Adrenal gland (tissue), 5 donors: ENCODE data around the gene KRTAP5-4.

Source experiments
- POLR2A ChIP-seq, 2 donors: fragments of 450-650 bp; IDR thresholded peaks; one replicate each; pipeline ENCODE4 v1.6.1; 2017; ENCODE audit warnings: antibody characterized with exemption in 2 of 2, mild to moderate bottlenecking in 2 of 2, moderate library complexity in 1 of 2
- TF ChIP-seq, protein P1 (sequence below), 6 experiments: fragments of 450-650 bp in 4 of 6; fragments of 200-600 bp in 2 of 6; sonication (generic) in 1 of 6; IDR thresholded peaks; 1 replicate in 5 of 6; 2 replicates in 1 of 6; pipeline versions ENCODE4 v1.5.1 to v1.8.0; 2016 to 2021; ENCODE audit warnings: antibody characterized with exemption in 6 of 6, mild to moderate bottlenecking in 2 of 6, moderate library complexity in 1 of 6
- donor health status: DM: no; HTN: no; CAD: no.

DNA sequence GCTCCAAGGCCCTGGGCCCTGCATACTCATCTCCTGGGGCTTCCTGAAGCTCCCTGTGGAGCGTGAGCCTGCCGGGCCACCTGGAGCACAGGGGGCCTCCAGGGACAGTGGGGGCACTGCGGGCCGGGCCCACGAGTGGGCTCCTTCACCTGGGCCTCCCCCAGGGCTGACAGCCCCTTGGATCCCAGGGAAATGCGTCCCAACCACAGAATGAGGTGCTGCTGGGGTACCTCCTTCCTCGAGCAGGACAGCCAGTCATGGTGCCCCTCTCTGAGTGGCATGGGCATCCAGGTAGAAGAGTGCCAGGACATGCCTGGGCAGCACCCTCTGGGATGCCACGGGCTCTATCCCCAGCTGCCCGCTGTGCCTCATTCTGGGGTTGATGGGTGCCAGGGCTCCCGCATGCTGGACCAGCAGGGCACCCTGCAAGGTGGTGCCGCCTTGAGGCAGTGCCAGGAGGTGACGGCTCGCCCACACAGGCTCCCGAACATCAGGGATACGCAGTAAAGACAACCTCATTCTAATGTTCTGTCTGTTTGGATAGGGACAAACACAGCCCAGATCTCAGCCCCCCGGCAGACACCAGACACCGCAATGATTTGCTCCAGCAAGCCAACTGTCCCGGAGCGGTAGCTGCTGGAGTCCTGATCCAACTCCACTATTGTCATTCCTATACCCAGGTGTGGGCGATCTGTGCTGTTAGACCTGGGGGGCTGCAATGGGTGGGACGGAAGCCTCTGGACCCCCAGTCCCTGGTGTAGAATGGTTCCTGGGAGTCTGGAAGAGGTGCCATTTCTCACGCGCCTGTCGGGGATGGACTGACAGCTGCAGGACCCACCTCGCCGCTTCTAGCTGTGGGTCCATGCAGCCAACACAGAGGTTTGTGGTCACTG is 33.5 kb upstream of the KRTAP5-4 start:
- TF ChIP-seq, protein P1, sequence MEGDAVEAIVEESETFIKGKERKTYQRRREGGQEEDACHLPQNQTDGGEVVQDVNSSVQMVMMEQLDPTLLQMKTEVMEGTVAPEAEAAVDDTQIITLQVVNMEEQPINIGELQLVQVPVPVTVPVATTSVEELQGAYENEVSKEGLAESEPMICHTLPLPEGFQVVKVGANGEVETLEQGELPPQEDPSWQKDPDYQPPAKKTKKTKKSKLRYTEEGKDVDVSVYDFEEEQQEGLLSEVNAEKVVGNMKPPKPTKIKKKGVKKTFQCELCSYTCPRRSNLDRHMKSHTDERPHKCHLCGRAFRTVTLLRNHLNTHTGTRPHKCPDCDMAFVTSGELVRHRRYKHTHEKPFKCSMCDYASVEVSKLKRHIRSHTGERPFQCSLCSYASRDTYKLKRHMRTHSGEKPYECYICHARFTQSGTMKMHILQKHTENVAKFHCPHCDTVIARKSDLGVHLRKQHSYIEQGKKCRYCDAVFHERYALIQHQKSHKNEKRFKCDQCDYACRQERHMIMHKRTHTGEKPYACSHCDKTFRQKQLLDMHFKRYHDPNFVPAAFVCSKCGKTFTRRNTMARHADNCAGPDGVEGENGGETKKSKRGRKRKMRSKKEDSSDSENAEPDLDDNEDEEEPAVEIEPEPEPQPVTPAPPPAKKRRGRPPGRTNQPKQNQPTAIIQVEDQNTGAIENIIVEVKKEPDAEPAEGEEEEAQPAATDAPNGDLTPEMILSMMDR (IDR thresholded peaks at IDR 0.05), result no peak
- TF ChIP-seq POLR2A (IDR thresholded peaks at IDR 0.05), result no peak
